A673 (cell line): ENCODE data around the gene GRB14.

ENCODE experiments used
- EZH2 ChIP-seq: fragments of 200-600 bp; sonication (generic); IDR thresholded peaks from 2 replicates; pipeline ENCODE4 v1.6.1; 2017; ENCODE audit warnings: borderline replicate concordance, low read depth, mild to moderate bottlenecking, mixed read lengths, antibody characterized with exemption, low read length; ENCODE audit not compliant: poor library complexity, severe bottlenecking
- TF ChIP-seq, protein P1 (sequence below): fragments of 300-800, 200-600 bp; sonication (generic); conservative IDR thresholded peaks from 2 replicates; pipeline ENCODE4 v1.5.1; 2017; ENCODE audit warnings: low read depth, mild to moderate bottlenecking, antibody characterized with exemption, low read length, moderate library complexity, mixed read lengths

DNA sequence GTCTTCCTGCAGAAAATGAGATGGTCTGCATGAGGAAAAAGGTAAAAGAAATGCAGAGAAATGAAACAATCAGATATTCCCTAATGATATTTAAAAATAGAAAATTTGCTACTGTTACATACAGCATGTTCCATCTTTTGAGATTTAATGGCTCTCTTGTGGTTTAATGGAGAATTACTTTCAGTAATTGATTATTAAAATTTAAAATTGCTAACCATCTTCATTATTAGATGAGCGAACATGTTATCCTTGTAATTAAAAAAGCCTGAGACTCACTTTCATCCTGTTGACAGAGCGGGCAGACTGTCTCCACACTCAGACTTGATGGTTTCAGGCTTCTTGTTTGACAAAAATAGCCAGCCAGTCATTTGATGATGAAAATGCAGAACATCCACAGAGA is 171.0 kb downstream of the GRB14 start:
- TF ChIP-seq, protein P1, sequence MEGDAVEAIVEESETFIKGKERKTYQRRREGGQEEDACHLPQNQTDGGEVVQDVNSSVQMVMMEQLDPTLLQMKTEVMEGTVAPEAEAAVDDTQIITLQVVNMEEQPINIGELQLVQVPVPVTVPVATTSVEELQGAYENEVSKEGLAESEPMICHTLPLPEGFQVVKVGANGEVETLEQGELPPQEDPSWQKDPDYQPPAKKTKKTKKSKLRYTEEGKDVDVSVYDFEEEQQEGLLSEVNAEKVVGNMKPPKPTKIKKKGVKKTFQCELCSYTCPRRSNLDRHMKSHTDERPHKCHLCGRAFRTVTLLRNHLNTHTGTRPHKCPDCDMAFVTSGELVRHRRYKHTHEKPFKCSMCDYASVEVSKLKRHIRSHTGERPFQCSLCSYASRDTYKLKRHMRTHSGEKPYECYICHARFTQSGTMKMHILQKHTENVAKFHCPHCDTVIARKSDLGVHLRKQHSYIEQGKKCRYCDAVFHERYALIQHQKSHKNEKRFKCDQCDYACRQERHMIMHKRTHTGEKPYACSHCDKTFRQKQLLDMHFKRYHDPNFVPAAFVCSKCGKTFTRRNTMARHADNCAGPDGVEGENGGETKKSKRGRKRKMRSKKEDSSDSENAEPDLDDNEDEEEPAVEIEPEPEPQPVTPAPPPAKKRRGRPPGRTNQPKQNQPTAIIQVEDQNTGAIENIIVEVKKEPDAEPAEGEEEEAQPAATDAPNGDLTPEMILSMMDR = no peak
- no peak for TF ChIP-seq EZH2
